ENCODE results near the gene BCORL1. TPM values are rescaled to one million over a fixed set of nuclear protein-coding genes. Genes with fewer than 3 reads are reported as not detected.

BCORL1 gene
- total RNA-seq, 6 experiments from 2014 or later = 2.7 to 9.0 (median 4.8) TPM

DNA sequence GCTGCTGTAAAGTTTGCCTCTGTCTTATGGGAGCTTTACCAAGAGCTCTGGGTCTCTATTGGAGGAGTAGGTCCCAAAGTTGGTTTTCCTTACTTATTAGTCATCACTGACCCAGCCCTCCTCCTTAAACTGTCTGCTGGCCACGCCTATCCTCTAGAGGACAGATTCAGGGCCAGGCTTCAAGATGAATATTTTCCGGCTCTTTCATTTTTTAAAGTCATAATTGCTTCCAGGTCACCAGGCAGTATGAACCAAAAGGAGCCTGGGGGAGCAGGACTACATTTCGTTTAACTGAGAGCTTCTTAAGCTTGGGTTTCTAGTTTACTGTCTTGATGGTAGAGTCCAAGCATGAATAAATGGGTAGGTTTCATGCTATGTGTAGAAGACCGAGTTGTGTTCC lies 13.7 kb downstream of the BCORL1 start:
- DNase-seq (no peak), ATAC-seq (no peak)
- no peaks in the 10 kb centered on the region for H3K9me3 ChIP-seq
- H3K36me3 ChIP-seq = no peaks in the 10 kb centered on the region
- H3K27ac ChIP-seq = no peak overlapping the region
- TF ChIP-seq, protein P1, sequence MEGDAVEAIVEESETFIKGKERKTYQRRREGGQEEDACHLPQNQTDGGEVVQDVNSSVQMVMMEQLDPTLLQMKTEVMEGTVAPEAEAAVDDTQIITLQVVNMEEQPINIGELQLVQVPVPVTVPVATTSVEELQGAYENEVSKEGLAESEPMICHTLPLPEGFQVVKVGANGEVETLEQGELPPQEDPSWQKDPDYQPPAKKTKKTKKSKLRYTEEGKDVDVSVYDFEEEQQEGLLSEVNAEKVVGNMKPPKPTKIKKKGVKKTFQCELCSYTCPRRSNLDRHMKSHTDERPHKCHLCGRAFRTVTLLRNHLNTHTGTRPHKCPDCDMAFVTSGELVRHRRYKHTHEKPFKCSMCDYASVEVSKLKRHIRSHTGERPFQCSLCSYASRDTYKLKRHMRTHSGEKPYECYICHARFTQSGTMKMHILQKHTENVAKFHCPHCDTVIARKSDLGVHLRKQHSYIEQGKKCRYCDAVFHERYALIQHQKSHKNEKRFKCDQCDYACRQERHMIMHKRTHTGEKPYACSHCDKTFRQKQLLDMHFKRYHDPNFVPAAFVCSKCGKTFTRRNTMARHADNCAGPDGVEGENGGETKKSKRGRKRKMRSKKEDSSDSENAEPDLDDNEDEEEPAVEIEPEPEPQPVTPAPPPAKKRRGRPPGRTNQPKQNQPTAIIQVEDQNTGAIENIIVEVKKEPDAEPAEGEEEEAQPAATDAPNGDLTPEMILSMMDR (IDR thresholded peaks at IDR 0.05) = no peak
- TF ChIP-seq POLR2A (IDR thresholded peaks at IDR 0.05) = no peak
- no peak overlapping the region for H3K4me3 ChIP-seq
- 55% methylated on average over 3 of the region's 4 CpGs for WGBS (ENCODE audit: insufficient coverage, low coverage, low lambda C conversion rate, missing lambda C conversion rate)
- H3K4me1 ChIP-seq = no peaks in the 10 kb centered on the region
- intact Hi-C loops (cut with DNase I) = no loop called here
- no peaks in the 10 kb centered on the region for H3K27me3 ChIP-seq

DNA sequence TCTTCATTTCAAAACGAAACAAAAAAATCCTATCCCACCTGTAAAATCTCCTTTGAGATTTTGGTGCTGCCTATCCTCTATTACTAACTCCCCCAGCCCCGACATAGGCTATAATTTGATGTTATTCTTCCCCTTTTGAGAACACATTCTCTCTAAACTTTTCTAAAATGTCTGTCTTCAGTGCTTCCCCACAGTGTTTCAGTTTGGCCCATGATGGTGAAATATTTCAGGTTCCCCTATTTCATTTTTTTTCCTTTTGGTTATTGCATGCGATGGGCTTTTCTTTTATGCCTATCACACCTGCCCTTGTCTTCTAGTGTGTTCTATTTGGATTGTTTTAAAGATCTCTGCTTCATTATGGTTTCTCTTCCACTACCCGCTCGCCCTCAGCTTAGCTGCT lies 14.7 kb downstream of the BCORL1 start:
- DNase-seq (no peak), ATAC-seq (no peak)
- TF ChIP-seq POLR2A (IDR thresholded peaks at IDR 0.05) = no peak
- TF ChIP-seq, protein P1 (IDR thresholded peaks at IDR 0.05) = no peak
- no peaks in the 10 kb centered on the region for H3K36me3 ChIP-seq
- no peaks in the 10 kb centered on the region for H3K9me3 ChIP-seq
- H3K4me1 ChIP-seq = no peaks in the 10 kb centered on the region
- intact Hi-C loops (cut with DNase I) = no loop called here
- no peaks in the 10 kb centered on the region for H3K27me3 ChIP-seq
- no peak overlapping the region for H3K4me3 ChIP-seq
- H3K27ac ChIP-seq = no peak overlapping the region
- WGBS (ENCODE audit: insufficient coverage, low coverage, low lambda C conversion rate, missing lambda C conversion rate) = 66% methylated on average over 5 of the region's 5 CpGs

DNA sequence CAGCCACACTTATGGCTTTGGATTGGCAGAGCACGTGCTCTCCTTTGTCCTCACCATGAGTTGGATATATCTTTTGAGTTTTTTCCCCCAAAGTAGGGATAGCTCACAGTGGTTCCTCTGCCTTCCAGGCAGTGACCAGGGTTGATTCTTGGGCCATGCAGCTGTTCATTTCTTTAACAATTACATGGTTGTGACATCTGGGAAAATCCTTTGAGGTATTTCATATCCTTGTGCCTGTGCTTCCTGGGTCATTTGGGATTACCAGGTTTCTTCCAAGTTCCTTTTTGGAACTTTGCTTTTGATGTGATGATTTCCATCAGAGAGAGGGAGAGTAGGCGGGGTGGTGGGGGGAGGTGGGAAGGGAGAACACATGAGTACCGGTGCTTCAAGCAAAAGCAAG lies 15.6 kb downstream of the BCORL1 start:
- intact Hi-C loops (cut with DNase I) = no loop called here
- no peak overlapping the region for H3K4me3 ChIP-seq
- no peak for TF ChIP-seq POLR2A (IDR thresholded peaks at IDR 0.05)
- TF ChIP-seq, protein P1 (IDR thresholded peaks at IDR 0.05) = no peak
- DNase-seq (no peak), ATAC-seq (no peak)
- WGBS (ENCODE audit: insufficient coverage, low coverage, low lambda C conversion rate, missing lambda C conversion rate) = 69% methylated on average over 3 of the region's 3 CpGs
- H3K9me3 ChIP-seq = no peaks in the 10 kb centered on the region
- no peaks in the 10 kb centered on the region for H3K4me1 ChIP-seq
- H3K36me3 ChIP-seq = no peaks in the 10 kb centered on the region
- H3K27ac ChIP-seq = no peak overlapping the region
- H3K27me3 ChIP-seq = no peaks in the 10 kb centered on the region

DNA sequence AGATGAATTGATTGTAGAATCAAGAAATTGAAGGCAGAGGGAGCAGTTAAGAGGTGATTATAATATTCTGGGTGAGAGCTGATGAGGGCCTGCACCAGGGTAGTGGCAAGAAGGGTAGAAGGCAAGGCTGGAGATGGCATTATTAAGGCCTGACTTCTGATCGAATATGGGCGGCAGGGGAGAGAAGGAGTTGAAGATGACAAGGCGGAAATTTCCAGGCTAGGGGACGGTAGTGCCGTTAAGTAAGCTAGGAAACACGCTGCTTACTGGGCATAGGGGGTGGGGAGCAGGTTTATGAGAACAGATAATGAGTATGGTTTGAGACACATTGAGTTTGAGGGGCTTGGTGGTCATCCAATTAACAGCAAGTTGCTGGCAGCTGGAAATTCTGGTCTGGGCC lies 19.5 kb downstream of the BCORL1 start:
- intact Hi-C loops (cut with DNase I) = no loop called here
- H3K4me1 ChIP-seq = no peaks in the 10 kb centered on the region

More for the DNA sequence above, 19.5 kb downstream of the BCORL1 start:
- Histone ChIP-seq H3K4me3 (no peak overlapping the region), H3K9me3 (no peaks in the 10 kb centered on the region), H3K27me3 (no peaks in the 10 kb centered on the region), H3K36me3 (no peaks in the 10 kb centered on the region), H3K27ac (no peak overlapping the region)
- ATAC-seq = no peak
- WGBS (ENCODE audit: insufficient coverage, low coverage, low lambda C conversion rate, missing lambda C conversion rate) = 54% methylated on average over 6 of the region's 6 CpGs
- TF ChIP-seq, protein P1 (IDR thresholded peaks at IDR 0.05) = no peak
- TF ChIP-seq POLR2A (IDR thresholded peaks at IDR 0.05) = no peak
- DNase-seq = no peak
